K562 (cell line): ENCODE measurements around the gene CNN3. TPM values are rescaled to one million over a fixed set of nuclear protein-coding genes. Genes with fewer than 3 reads are reported as not detected.

Experiments used
- ATAC-seq: fragments of 200-7000 bp; cut with Tn5 transposase; 3 replicates; pipeline ENCODE4 v1.9.1; 2020; ENCODE audit warnings: moderate library complexity
- BruUV-seq: library from RNA; stranded (reverse); fragments of 400-500 nt; replicated peaks from 2 replicates; lab custom pipeline; 2021; lab: Mats Ljungman, UMichigan
- CTCF ChIA-PET: fragments of 300-600 bp; formaldehyde crosslinking; extraction: SDS; loops from one replicate; lab custom pipeline; 2021; ENCODE audit warnings: low intra/inter-chr PET ratio; lab: Yijun Ruan, JAX
- POLR2A ChIA-PET: fragments of 300-600, 350-650 bp; sonication (Branson Sonifier 250); formaldehyde crosslinking; extraction: SDS; loops from one replicate; lab custom pipeline; 2021; ENCODE audit warnings: antibody characterized with exemption, inconsistent platforms; lab: Yijun Ruan, JAX
- DNase-seq, 4 experiments: peaks; one replicate each; pipeline versions ENCODE4 v3.0.0 to v3.0.0-alpha.2; 2011 to 2018; ENCODE audit warnings: low spot score in 3 of 4, mixed read lengths in 3 of 4; ENCODE audit errors: extremely low read depth in 1 of 4
- FAIRE-seq: peaks from 2 replicates; lab custom pipeline; 2011; peaks lifted over from hg19 to GRCh38; lab: Jason Lieb, UNC
- H2AFZ ChIP-seq: 2 replicates; pipeline ENCODE4 v1.6.0; 2011; ENCODE audit warnings: low read depth, low read length, control low read depth, inconsistent platforms
- H3K27ac ChIP-seq: fragments of 200-600 bp; 3 replicates; pipeline ENCODE4 v1.8.0; 2011; ENCODE audit warnings: low read depth, mild to moderate bottlenecking, control low read depth, inconsistent platforms, low read length, moderate library complexity, mixed read lengths; ENCODE audit errors: extremely low read depth
- H3K27me3 ChIP-seq, 2 experiments: fragments of 300-600 bp in 1 of 2; 2 replicates in 1 of 2; 3 replicates in 1 of 2; pipeline versions ENCODE4 v1.6.0 to v1.8.0; 2011; ENCODE audit warnings: inconsistent platforms in 2 of 2, low read length in 2 of 2, mild to moderate bottlenecking in 1 of 2, mixed read lengths in 1 of 2, moderate library complexity in 1 of 2; ENCODE audit not compliant: control insufficient read depth in 2 of 2, insufficient read depth in 2 of 2
- H3K36me3 ChIP-seq: fragments of 300-600 bp; 3 replicates; pipeline ENCODE4 v1.8.0; 2011; ENCODE audit warnings: mild to moderate bottlenecking, low read length, inconsistent platforms; ENCODE audit not compliant: control insufficient read depth, insufficient read depth
- H3K4me1 ChIP-seq, 2 experiments: fragments of 200-600 bp in 1 of 2; replicated peaks in 1 of 2; 2 replicates in 1 of 2; 3 replicates in 1 of 2; pipeline versions ENCODE4 v1.5.1 to v1.8.0; 2011; ENCODE audit warnings: inconsistent platforms in 2 of 2, low read length in 2 of 2, mild to moderate bottlenecking in 1 of 2, mixed read lengths in 1 of 2, moderate library complexity in 1 of 2; ENCODE audit not compliant: control insufficient read depth in 2 of 2, insufficient read depth in 2 of 2
- H3K4me2 ChIP-seq: 2 replicates; pipeline ENCODE4 v1.6.1; 2011; ENCODE audit warnings: low read length, control low read depth, inconsistent platforms, mixed read lengths; ENCODE audit not compliant: insufficient read depth
- H3K4me3 ChIP-seq: fragments of 200-600 bp; sonication (generic), shearing (Covaris generic); 2 replicates; pipeline ENCODE4 v1.5.1; 2016; ENCODE audit warnings: control low read depth, inconsistent platforms
- H3K79me2 ChIP-seq: fragments of 200-600 bp; 3 replicates; pipeline ENCODE4 v1.8.0; 2011; ENCODE audit warnings: low read length, inconsistent platforms; ENCODE audit not compliant: control insufficient read depth, insufficient read depth
- H3K9ac ChIP-seq, 2 experiments: 2 replicates each; pipeline versions ENCODE4 v1.6.0 to v1.6.1; 2011; ENCODE audit warnings: low read depth in 2 of 2, low read length in 2 of 2, control low read depth in 1 of 2, inconsistent platforms in 1 of 2, mild to moderate bottlenecking in 1 of 2, mixed read lengths in 1 of 2; ENCODE audit not compliant: insufficient read depth in 1 of 2
- H3K9me1 ChIP-seq: one replicate; pipeline ENCODE4 v1.6.0; 2011; ENCODE audit warnings: inconsistent platforms, mild to moderate bottlenecking, low read length, moderate library complexity; ENCODE audit not compliant: control insufficient read depth, insufficient read depth
- H3K9me3 ChIP-seq: replicated peaks from 2 replicates; pipeline ENCODE4 v1.5.1; 2011; ENCODE audit warnings: low read depth, low read length, inconsistent platforms; ENCODE audit not compliant: control insufficient read depth, insufficient read depth
- H4K20me1 ChIP-seq: replicated peaks from 2 replicates; pipeline ENCODE4 v1.6.1; 2011; ENCODE audit warnings: low read length, inconsistent platforms, mixed read lengths; ENCODE audit not compliant: control insufficient read depth, insufficient read depth
- CBX1 ChIP-seq: sonication (generic); IDR thresholded peaks from 2 replicates; pipeline ENCODE4 v1.6.1; 2016; ENCODE audit warnings: antibody characterized with exemption, low read depth, mild to moderate bottlenecking
- FOXP1 ChIP-seq: sonication (generic); formaldehyde crosslinking; IDR thresholded peaks from 2 replicates; pipeline ENCODE4 v1.8.0; 2022; ENCODE audit warnings: mild to moderate bottlenecking, missing genetic modification reagents
- FUS ChIP-seq: fragments of 200-400 bp; formaldehyde crosslinking; optimal IDR thresholded peaks from 2 replicates; pipeline ENCODE3; 2017; ENCODE audit warnings: low read depth, low read length
- HDAC3 ChIP-seq: fragments of 450-650 bp; IDR thresholded peaks from 2 replicates; pipeline ENCODE4 v1.6.1; 2018; ENCODE audit warnings: borderline replicate concordance, mild to moderate bottlenecking, moderate library complexity; ENCODE audit not compliant: partially characterized antibody
- HDAC6 ChIP-seq: IDR thresholded peaks from 2 replicates; pipeline ENCODE4 v1.6.1; 2012; ENCODE audit warnings: low read depth, mild to moderate bottlenecking, control low read depth, inconsistent platforms, low read length, moderate library complexity
- HLTF ChIP-seq: fragments of 450-650 bp; IDR thresholded peaks from 2 replicates; pipeline ENCODE4 v1.6.1; 2016
- HNRNPLL ChIP-seq: fragments of 200-400 bp; formaldehyde crosslinking; IDR thresholded peaks from 2 replicates; pipeline ENCODE4 v1.6.1; 2017; ENCODE audit warnings: low read length, low read depth, mild to moderate bottlenecking; ENCODE audit not compliant: poor library complexity, severe bottlenecking
- ILF3 ChIP-seq: fragments of 450-650 bp; IDR thresholded peaks from 2 replicates; pipeline ENCODE4 v1.6.1; 2018; ENCODE audit warnings: antibody characterized with exemption, mild to moderate bottlenecking, moderate library complexity, borderline replicate concordance
- TCF3 ChIP-seq: sonication (generic); formaldehyde crosslinking; IDR thresholded peaks from 2 replicates; pipeline ENCODE4 v1.4.0; 2020; ENCODE audit warnings: mild to moderate bottlenecking, missing genetic modification reagents
- ZNF134 ChIP-seq: fragments of 250-450 bp; sonication (Bioruptor Pico); conservative IDR thresholded peaks from 2 replicates; pipeline ENCODE4 v1.4.0; 2020
- WGBS: fragments of 100-300 bp; shearing (Covaris generic); methylation state at CpG from one replicate; pipeline ENCODE4 v1.1.6; 2016; ENCODE audit warnings: low coverage, mixed read lengths; ENCODE audit not compliant: insufficient coverage; ENCODE audit errors: missing lambda C conversion rate; 5-methylcytosine and 5-hydroxymethylcytosine counted together
- in situ Hi-C: fragments of 300-500 bp; cut with MboI; formaldehyde crosslinking; loops from 4 replicates; pipeline ENCODE4 v1.15.0; 2018; ENCODE audit warnings: inconsistent platforms, mixed read lengths
- intact Hi-C: fragments of 100-400 bp; cut with micrococcal nuclease; formaldehyde crosslinking; loops from 2 replicates; pipeline ENCODE4 v1.14.2; 2022
- polyA plus RNA-seq, 8 experiments: library from polyadenylated mRNA; depleted of rRNA in 4 of 8; stranded (reverse) in 5 of 8; unstranded in 3 of 8; fragments of >200 nt; fragmentation: Nextera tagmentation in 2 of 8; fragmentation: Illumina TruSeq in 1 of 8; extraction: Ambion mirVana in 2 of 8; extraction: Trizol in 1 of 8; gene quantifications; 2 replicates each; pipeline versions ENCODE4 v1.2.1 to v1.2.3, GENCODE V29; 2011 to 2014; ENCODE audit warnings: inconsistent platforms in 1 of 8, missing spikeins in 1 of 8
- total RNA-seq, 7 experiments: library from RNA; depleted of rRNA in 6 of 7; stranded (reverse); fragments of >200 nt in 6 of 7; fragmentation: Illumina TruSeq in 2 of 7; extraction: Trizol in 2 of 7; gene quantifications; 2 replicates each; pipeline versions ENCODE4 v1.2.1 to v1.2.3, GENCODE V29; 2011 to 2021; ENCODE audit warnings: low replicate concordance in 1 of 7
- TF ChIP-seq, protein P1 (sequence below): sonication (generic); formaldehyde crosslinking; IDR thresholded peaks from 2 replicates; pipeline ENCODE4 v1.8.0; 2022; ENCODE audit warnings: mild to moderate bottlenecking, missing genetic modification reagents
- TF ChIP-seq, protein P2 (sequence below): sonication (generic); formaldehyde crosslinking; IDR thresholded peaks from 2 replicates; pipeline ENCODE4 v1.8.0; 2023; ENCODE audit warnings: missing genetic modification reagents, mild to moderate bottlenecking, borderline replicate concordance

The CNN3 gene
- total and polyA plus RNA-seq, 9 of the 15 experiments (the other 6 are each of a cell fraction or from before 2014, with no cell fraction given), result 0.06 to 0.62 (median 0.18) TPM; not detected in 4

DNA sequence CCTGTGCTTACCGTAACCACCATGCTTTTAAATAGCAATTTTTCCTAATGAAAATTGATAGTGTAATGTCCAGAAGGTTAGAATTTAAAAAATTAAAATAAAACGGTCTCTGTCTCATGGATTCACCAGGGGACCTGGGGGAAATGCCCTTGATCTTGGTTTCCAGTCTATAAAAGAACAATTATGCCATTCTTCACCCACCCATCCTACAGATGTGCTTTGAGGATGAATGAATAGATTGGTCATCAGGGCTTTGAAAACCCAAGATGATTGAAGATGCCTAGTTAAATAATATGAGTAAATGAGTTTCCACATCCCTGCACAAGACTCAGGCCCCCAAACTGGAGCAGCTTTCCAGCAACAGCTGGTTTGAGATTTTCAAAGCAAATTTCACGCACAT lies 38.7 kb downstream of the CNN3 start (continued):
- TF ChIP-seq, protein P1, sequence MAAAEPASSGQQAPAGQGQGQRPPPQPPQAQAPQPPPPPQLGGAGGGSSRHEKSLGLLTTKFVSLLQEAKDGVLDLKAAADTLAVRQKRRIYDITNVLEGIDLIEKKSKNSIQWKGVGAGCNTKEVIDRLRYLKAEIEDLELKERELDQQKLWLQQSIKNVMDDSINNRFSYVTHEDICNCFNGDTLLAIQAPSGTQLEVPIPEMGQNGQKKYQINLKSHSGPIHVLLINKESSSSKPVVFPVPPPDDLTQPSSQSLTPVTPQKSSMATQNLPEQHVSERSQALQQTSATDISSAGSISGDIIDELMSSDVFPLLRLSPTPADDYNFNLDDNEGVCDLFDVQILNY (CRISPR knock-in tag), result no peak
- TF ChIP-seq TCF3, result no peak

DNA sequence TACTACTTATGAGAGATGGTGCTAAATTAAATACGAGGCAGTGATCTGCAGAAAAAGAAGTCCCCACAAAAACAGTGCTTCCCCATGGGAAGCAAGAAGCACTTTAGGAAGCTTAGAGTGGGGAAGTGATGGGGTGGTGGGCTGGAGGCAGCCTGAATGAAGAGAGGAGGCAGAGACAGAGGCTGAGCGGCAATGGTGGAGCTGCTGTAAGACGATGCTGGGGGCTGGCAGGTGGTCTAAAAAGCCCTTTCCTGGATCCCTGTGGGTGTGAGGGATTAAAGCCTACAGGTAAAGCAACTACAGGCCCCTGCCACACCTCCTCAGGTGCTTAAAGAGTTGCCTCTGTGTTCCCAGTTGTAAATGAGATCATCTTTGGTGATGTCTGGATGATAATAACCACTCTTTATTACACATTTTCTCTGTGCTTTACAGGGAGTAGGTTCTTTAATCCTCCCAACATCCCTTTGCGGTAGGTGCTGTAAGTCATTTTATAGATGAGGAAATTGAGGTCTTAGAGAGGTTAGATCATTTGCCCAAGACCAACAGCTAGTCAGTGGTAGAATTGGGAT lies 39.2 kb downstream of the CNN3 start:
- ChIA-PET POLR2A (interaction anchor here (0.7 kb wide), 1 partner anchor 119 kb away, joined by 3 read pairs; no protein-coding TSS in a partner anchor), CTCF (interaction anchor here (0.9 kb wide), 1 partner anchor 155 kb away, joined by 3 read pairs; no protein-coding TSS in a partner anchor)
- Histone ChIP-seq H3K9me1 (no peaks in the 10 kb centered on the region), H2AFZ (no peak overlapping the region), H3K4me1 (no peaks in the 10 kb centered on the region), H3K27me3 (peaks cover 5 to 30% of the 10 kb centered on the region in 2 experiments), H3K4me2 (no peak overlapping the region), H4K20me1 (no peaks in the 10 kb centered on the region), H3K4me3 (no peak overlapping the region), H3K9me3 (no peaks in the 10 kb centered on the region), H3K9ac (no peak overlapping the region), H3K36me3 (no peaks in the 10 kb centered on the region), H3K27ac (no peak overlapping the region), H3K79me2 (no peaks in the 10 kb centered on the region)
- WGBS, result 3% methylated on average over 4 of the region's 4 CpGs
- intact Hi-C loops, result no loop called here
- DNase-seq (no peak), ATAC-seq (no peak), FAIRE-seq (no peak)
- TF ChIP-seq CBX1 (no peak), ILF3 (no peak), FUS (no peak), HNRNPLL (no peak), HDAC6 (no peak), HLTF (no peak), ZNF134 (CRISPR knock-in tag) (no peak), FOXP1 (CRISPR knock-in tag) (no peak), HDAC3 (no peak)
- TF ChIP-seq, protein P2, sequence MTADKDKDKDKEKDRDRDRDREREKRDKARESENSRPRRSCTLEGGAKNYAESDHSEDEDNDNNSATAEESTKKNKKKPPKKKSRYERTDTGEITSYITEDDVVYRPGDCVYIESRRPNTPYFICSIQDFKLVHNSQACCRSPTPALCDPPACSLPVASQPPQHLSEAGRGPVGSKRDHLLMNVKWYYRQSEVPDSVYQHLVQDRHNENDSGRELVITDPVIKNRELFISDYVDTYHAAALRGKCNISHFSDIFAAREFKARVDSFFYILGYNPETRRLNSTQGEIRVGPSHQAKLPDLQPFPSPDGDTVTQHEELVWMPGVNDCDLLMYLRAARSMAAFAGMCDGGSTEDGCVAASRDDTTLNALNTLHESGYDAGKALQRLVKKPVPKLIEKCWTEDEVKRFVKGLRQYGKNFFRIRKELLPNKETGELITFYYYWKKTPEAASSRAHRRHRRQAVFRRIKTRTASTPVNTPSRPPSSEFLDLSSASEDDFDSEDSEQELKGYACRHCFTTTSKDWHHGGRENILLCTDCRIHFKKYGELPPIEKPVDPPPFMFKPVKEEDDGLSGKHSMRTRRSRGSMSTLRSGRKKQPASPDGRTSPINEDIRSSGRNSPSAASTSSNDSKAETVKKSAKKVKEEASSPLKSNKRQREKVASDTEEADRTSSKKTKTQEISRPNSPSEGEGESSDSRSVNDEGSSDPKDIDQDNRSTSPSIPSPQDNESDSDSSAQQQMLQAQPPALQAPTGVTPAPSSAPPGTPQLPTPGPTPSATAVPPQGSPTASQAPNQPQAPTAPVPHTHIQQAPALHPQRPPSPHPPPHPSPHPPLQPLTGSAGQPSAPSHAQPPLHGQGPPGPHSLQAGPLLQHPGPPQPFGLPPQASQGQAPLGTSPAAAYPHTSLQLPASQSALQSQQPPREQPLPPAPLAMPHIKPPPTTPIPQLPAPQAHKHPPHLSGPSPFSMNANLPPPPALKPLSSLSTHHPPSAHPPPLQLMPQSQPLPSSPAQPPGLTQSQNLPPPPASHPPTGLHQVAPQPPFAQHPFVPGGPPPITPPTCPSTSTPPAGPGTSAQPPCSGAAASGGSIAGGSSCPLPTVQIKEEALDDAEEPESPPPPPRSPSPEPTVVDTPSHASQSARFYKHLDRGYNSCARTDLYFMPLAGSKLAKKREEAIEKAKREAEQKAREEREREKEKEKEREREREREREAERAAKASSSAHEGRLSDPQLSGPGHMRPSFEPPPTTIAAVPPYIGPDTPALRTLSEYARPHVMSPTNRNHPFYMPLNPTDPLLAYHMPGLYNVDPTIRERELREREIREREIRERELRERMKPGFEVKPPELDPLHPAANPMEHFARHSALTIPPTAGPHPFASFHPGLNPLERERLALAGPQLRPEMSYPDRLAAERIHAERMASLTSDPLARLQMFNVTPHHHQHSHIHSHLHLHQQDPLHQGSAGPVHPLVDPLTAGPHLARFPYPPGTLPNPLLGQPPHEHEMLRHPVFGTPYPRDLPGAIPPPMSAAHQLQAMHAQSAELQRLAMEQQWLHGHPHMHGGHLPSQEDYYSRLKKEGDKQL (CRISPR knock-in tag), result no peak
- no TSS peak for BruUV-seq
- in situ Hi-C loops, result no loop called here
